ENCODE measurements around the gene MFSD1.

Gene MFSD1, protein sequence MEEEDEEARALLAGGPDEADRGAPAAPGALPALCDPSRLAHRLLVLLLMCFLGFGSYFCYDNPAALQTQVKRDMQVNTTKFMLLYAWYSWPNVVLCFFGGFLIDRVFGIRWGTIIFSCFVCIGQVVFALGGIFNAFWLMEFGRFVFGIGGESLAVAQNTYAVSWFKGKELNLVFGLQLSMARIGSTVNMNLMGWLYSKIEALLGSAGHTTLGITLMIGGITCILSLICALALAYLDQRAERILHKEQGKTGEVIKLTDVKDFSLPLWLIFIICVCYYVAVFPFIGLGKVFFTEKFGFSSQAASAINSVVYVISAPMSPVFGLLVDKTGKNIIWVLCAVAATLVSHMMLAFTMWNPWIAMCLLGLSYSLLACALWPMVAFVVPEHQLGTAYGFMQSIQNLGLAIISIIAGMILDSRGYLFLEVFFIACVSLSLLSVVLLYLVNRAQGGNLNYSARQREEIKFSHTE

DNA sequence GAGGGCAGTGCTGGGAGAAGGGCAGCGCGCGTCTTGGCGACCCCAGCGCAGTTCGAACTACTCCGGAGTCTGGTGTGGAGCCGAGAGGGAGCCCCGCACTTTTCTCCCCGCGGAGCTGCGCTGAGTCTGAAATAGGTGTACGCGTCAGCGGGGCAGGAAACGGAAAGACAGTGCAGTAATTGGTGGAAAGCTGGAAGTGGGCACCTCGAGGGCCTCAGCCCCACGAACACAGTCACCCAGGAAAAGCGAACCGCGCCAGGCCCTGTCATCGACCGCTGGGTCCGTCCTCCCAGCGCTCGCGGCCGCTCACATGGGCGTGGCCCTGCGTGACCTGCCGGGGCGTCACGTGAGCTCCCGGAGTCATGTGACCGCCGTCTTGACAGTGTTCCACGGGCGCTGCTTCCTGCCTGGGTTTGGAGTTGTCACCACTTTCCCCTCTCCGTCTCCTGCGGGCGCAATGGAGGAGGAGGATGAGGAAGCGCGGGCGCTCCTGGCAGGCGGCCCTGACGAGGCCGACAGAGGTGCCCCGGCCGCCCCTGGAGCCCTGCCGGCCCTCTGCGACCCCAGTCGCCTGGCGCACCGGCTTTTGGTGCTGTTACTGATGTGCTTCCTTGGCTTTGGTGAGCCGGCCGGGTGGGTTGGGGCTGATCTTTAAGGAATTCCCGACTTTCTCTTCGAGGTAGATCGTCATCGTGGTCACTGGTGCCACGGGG is at the start of gene MFSD1:
MFSD1 (plus strand) TSS at position 359 of the 713 bp plus-strand sequence; CDS start at position 458, 99 bp downstream.
- DNase-seq (ENCODE audit: insufficient read length, low spot score) (peak; percentile 75), FAIRE-seq (peak; percentile 79)
- TF ChIP-seq POLR2A (IDR thresholded peaks at IDR 0.05; ENCODE audit: low read depth, low read length): peak; percentile 51; the same call in 1 of the 2 replicates

DNA sequence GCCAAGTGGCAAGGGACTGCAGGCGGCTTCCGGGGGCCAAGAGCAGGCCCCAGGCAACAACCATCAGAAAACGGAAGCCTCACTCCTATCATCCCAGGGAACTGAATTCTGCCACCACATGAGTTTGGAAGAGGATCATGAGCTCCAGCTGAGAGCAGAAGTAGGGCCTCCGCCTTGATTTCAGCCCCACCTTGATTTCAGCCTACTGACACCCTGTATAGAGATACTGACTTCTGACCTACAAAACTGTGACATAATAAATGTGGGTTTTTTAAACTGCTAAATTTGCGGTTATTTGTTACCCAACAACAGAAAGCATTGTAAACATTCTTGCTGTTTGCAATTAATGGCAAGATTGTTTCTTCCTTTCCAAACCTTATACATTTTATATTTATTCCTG is 48.0 kb upstream of the MFSD1 start:
- FAIRE-seq (no peak), DNase-seq (ENCODE audit: insufficient read length, low spot score) (no peak)
- no peak for TF ChIP-seq POLR2A (IDR thresholded peaks at IDR 0.05; ENCODE audit: low read depth, low read length)

DNA sequence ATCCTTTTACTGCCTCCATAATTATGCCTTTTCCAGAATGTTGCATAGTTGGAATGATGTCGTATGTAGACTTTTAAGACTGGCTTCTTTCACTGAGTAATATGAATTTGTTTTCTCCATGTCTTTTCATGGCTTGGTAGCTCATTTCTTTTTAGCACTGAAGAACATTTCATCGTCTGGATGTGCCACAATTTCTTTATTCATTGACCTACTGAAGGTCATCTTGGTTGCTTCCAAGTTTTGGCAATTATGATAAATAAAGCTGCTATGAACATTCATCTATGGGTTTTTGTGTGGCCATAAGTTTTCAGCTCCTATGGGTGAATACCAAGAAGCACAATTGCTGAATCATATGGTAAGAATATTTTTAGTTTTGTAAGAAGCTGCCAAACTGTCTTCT is 46.4 kb upstream of the MFSD1 start:
- TF ChIP-seq POLR2A (IDR thresholded peaks at IDR 0.05; ENCODE audit: low read depth, low read length): no peak

DNA sequence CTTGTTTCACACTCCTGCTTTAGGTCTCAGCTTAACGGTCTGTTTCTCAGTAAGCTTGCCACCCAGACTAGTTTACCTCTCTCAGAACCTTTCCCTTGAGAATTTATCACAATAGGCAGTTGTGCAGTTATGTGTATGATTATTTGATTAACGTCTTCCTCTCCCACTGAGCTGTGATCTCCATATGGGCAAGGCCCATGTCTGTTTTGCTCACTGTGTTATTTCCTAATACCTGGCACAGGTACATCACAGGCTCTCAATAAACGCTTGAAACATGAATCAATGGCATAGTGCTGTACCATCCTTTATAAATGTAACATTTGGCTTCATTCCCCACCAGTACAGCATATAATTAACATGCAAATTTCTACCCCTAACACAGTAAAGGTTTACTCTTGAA is 40.5 kb upstream of the MFSD1 start:
- no peak for DNase-seq (ENCODE audit: insufficient read length, low spot score)
- FAIRE-seq: no peak
- no peak for TF ChIP-seq POLR2A (IDR thresholded peaks at IDR 0.05; ENCODE audit: low read depth, low read length)

More for the DNA sequence above, 46.4 kb upstream of the MFSD1 start:
- DNase-seq (ENCODE audit: insufficient read length, low spot score) (no peak), FAIRE-seq (peak; percentile 11)

DNA sequence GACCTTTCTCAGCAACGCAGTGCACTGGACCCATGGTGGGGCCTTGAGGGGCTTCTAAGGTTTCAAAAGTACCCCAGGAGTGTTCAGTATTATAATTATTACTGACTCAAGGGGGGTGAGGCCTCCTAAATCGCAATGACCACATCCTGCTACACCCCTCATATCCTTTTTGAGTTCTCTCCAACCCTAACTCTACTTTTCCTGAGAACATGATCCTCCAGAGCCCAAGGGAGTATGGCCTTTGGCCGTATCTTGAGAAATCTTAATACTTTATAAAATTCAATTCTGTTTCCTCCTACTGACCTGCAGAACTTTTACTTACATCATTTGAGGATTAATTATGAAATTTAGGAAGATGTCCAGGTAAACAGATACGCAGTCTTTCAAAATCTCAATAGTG is 39.2 kb upstream of the MFSD1 start:
- DNase-seq (ENCODE audit: insufficient read length, low spot score) (no peak), FAIRE-seq (no peak)
- TF ChIP-seq POLR2A (IDR thresholded peaks at IDR 0.05; ENCODE audit: low read depth, low read length): no peak

DNA sequence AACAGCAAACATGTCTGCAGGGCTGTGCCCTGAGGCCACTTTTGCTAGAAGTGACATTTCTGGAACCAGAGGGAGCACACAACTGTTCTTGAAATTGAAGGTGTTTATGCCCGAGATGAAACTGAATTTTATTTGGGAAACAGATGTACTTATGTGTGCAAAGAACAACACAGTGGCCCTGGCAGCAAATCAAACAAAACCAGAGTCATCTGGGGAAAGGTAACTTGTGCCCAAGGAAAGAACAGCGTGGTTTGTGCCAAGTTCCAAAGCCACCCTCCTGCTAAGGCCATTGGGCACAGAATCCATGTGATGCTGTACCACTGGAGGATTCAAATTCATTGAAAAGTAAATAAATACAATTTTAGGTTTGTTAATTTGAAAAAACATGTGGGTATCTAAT is 38.4 kb upstream of the MFSD1 start:
- FAIRE-seq (no peak), DNase-seq (ENCODE audit: insufficient read length, low spot score) (no peak)
- no peak for TF ChIP-seq POLR2A (IDR thresholded peaks at IDR 0.05; ENCODE audit: low read depth, low read length)

DNA sequence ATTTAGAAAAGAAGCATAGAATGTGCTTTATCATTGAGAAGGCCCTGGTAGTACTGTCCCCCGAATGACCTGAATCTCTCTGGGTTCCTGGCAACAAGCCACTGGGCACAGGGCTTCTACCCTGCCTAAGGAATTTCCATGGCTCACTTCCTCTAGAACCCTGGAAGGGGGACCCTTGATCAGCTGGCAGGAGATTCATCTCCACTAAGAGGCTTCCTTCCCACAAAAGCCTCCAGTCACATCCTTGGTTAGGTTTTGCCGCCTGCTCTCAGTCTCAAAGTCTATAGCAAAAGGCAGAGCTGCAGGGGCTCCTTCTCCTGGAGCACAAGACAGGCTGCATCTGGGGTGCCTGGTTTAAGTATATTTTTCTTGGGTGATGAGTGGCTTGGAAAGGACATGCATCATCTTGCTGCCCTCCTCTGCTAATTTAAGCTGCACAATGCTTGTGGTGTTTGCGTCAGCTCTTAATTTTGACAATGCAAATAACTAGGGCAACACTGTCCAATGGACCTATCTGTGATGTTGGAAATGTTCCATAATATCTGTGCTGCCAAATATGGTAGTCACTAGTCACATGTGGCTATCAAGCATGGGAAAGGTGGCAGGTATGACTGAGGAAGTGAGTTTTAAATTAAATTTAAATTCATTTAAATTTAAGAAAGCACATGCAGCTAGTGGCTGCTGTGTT is 36.2 kb upstream of the MFSD1 start:
- TF ChIP-seq POLR2A (IDR thresholded peaks at IDR 0.05; ENCODE audit: low read depth, low read length): no peak
- DNase-seq (ENCODE audit: insufficient read length, low spot score): no peak
- FAIRE-seq: no peak

DNA sequence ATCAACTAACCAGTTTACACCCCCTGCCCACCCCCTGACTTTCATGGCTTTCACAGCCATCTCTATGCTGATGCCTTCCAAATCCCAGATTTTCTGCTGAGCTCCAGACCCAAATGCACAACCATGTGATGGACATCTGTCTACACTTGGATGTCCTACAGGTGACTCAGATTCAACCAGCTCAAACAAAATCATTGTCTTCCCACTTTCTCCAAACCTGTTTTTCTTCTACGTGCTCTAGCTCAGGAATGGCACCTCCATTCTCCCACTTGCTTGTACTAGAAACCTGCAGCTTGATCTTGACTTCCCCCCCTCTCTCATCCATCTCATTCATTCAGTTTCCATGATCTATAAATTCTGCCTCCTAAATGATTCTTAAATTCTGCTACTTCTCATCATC is 35.5 kb upstream of the MFSD1 start:
- no peak for TF ChIP-seq POLR2A (IDR thresholded peaks at IDR 0.05; ENCODE audit: low read depth, low read length)
- no peak for DNase-seq (ENCODE audit: insufficient read length, low spot score)
- FAIRE-seq: no peak

DNA sequence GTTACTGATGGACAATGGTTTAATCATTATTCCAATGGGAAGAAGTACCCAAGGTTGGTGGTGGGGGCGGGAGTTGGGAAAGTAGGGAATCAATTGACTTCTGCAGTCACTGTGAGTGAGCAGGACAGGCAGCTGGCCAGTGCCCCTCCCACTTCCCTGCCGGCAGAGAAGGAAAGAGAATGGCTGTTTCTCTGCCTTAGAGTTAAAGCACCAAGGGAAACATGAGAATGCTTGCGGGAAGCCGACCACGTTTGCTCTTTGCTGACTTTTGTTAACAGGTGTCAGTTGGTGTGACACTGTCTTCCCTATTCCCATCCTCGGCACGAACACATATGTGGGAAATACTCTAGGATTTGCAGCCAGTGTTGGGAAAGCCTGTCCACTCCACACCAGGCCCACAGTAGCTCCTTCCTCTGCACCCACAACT is 33.5 kb upstream of the MFSD1 start:
- DNase-seq (ENCODE audit: insufficient read length, low spot score) (peak; percentile 29), FAIRE-seq (peak; percentile 65)
- no peak for TF ChIP-seq POLR2A (IDR thresholded peaks at IDR 0.05; ENCODE audit: low read depth, low read length)

DNA sequence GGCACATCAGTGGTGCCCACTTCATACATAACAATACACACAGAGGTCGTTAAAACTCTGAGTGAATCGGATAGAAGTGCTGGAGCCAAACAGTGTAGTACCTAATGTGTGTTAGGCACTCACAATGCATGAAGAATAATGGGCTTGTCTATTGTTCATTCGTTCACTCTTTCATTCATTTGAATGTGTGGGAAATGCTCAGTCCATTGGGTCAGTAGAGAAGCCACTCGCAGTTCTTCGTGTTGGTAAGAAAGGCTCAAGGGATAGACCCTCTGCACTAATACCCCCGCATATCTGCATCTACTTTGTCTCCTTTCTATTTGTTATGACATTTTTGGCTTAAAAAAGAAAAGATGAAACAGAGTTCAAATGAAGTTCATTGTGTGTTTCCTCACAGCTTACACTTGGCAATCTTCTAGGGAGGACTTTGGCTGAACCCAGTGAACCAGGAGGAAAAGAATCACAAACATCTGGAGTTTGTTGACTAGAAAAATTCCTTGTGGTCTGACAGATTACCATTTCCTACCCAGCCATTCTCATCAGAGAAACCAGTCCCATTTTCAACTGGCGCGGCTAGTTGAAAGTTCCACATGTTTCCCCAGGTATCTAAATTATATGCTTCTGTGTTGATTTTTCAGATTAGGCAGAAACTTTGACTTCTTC is 32.8 kb upstream of the MFSD1 start:
- DNase-seq (ENCODE audit: insufficient read length, low spot score) (peak; percentile 26), FAIRE-seq (peak; percentile 62)
- no peak for TF ChIP-seq POLR2A (IDR thresholded peaks at IDR 0.05; ENCODE audit: low read depth, low read length)

DNA sequence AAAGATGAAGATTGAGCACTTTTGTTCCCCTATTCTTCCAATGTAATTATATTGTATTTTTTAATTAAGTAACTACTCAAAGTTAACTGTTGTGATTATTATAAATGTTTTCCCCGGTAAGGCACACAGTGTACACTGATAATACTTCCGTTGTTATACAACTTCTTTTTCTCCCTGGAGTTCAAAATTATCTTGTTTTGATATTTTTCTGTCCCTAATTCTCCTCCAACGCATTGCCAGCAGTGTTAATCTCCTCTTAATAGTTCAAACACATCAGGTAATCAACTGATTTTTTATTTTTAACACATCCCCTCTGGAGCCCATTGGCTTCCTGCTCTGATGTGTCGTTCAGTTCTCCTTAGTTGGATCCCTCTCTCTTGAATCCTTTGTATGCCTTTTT is 32.3 kb upstream of the MFSD1 start:
- DNase-seq (ENCODE audit: insufficient read length, low spot score) (no peak), FAIRE-seq (no peak)
- TF ChIP-seq POLR2A (IDR thresholded peaks at IDR 0.05; ENCODE audit: low read depth, low read length): no peak

DNA sequence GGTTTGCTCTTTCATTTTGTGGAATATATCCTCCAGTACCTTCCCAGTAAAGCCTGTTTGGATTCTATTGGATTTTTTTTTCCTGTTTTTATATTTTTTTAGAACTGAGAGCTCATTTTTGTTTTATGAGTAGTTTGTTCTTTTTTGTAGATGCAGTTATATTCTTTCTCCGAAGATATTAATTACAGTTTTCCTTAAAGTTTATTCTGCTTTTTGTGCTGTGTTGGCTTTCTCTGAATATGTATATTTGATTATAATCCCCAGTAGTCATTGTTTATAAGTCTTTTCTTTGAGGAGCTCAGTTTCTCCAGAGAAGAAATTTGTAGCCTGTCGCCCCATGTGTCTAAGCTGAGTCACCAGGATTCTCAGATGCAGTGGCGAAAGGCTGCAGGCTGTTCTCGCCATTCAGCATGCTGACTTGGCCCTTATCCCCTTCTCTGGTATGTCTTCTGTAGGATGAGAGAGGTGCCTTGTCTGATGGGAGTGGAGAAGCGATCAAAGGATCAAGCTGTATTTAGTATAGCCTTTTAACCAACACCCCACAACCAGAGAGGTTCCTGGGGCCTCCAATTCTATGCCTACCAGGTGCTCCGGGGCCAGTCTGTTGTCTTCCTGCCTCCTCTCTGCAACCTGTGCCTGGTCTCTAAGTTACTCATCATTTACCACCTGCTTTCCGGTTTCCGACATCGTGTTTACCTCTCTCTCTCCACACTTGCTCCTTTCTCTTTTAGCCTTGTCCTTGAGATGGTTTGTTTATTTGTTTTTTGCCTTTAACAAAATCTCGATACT is 31.7 kb upstream of the MFSD1 start:
- no peak for TF ChIP-seq POLR2A (IDR thresholded peaks at IDR 0.05; ENCODE audit: low read depth, low read length)
- DNase-seq (ENCODE audit: insufficient read length, low spot score) (peak; percentile 26), FAIRE-seq (peak; percentile 82)
